ENCODE results near the gene PPP2R5C. TPM values are rescaled to one million over a fixed set of nuclear protein-coding genes. Genes with fewer than 3 reads are reported as not detected.

Gene PPP2R5C
- total and polyA plus RNA-seq, 2 donors (not counting 3 experiments of a cell fraction or from before 2014, with no cell fraction given): 42.6 to 83.6 TPM

DNA sequence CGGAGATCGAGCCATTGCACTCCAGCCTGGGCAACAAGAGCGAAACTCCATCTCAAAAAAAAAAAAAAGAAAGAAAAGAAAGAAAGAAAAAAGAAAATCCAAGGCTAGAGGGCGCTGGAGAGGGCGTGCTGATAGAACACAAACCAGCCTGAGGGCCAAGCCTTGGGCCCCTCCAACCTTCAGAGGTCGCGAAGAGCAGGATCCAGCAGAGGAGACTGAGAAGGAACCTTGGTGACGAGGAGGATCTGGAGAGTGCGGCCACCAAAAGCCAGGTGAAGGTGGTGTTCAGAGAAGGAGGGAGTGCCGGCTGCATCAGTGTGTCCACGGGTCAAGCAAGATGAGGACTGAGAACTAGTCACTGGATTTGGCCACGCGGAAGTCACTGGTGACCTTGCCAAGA is 198.7 kb downstream of the PPP2R5C start:
- no peaks in the 10 kb centered on the region for H4K20me1 ChIP-seq (replicated peaks; ENCODE audit: control insufficient read depth, extremely low read depth, insufficient read depth, low read length)
- TF ChIP-seq, protein P1, sequence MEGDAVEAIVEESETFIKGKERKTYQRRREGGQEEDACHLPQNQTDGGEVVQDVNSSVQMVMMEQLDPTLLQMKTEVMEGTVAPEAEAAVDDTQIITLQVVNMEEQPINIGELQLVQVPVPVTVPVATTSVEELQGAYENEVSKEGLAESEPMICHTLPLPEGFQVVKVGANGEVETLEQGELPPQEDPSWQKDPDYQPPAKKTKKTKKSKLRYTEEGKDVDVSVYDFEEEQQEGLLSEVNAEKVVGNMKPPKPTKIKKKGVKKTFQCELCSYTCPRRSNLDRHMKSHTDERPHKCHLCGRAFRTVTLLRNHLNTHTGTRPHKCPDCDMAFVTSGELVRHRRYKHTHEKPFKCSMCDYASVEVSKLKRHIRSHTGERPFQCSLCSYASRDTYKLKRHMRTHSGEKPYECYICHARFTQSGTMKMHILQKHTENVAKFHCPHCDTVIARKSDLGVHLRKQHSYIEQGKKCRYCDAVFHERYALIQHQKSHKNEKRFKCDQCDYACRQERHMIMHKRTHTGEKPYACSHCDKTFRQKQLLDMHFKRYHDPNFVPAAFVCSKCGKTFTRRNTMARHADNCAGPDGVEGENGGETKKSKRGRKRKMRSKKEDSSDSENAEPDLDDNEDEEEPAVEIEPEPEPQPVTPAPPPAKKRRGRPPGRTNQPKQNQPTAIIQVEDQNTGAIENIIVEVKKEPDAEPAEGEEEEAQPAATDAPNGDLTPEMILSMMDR (IDR thresholded peaks at IDR 0.05; ENCODE audit: extremely low read depth in 1 of 2, insufficient read depth in 1 of 2, low read depth in 1 of 2, low read length in 2 of 2): peak; percentile 33 to 47
- no peak for TF ChIP-seq JUN (IDR thresholded peaks at IDR 0.05; ENCODE audit: borderline replicate concordance, insufficient read depth, insufficient read length, low read depth)
- no peak for TF ChIP-seq EZH2 (IDR thresholded peaks at IDR 0.05; ENCODE audit: borderline replicate concordance, low read depth, low read length, severe bottlenecking)
- DNase-seq (ENCODE audit: low read depth, low spot score) (peak; percentile 42), FAIRE-seq (peak; percentile 78)
- no peak overlapping the region for H3K4me2 ChIP-seq (ENCODE audit: insufficient read depth, low read length)
- no peaks in the 10 kb centered on the region for H3K9me3 ChIP-seq (replicated peaks; ENCODE audit: control insufficient read depth, insufficient read depth, low read length)
- no peaks in the 10 kb centered on the region for H3K9me1 ChIP-seq (replicated peaks; ENCODE audit: control insufficient read depth, extremely low read depth, insufficient read depth, low read length)
- ChIA-PET CTCF (interaction anchor here (0.6 to 8.7 kb wide), 5 partner anchors 24 to 253 kb away, joined by 3 to 124 read pairs (median 5); no protein-coding TSS in a partner anchor), POLR2A (no interaction called here)
- dilution Hi-C loops (cut with MboI; ENCODE audit: extremely low pct_ligation_motif_present, low sequenced_read_pairs) (no loop called here), intact Hi-C loops (cut with micrococcal nuclease) (loop anchor here (1.0 to 5.0 kb wide), 3 partner anchors 127 to 357 kb away; partner anchors contain the start of gene HSP90AA1)
- no TSS peak for BruUV-seq (replicated peaks)
- peaks cover 5% of the 10 kb centered on the region for H3K4me1 ChIP-seq (ENCODE audit: control insufficient read depth, extremely low read depth, insufficient read depth, low read length)
- peak overlapping the region; percentile 4 for H2AFZ ChIP-seq (ENCODE audit: low read depth, low read length)
- no peak overlapping the region for H3K4me3 ChIP-seq (replicated peaks in 1 of 3; ENCODE audit: insufficient read depth in 1 of 3, low read depth in 1 of 3, low read length in 3 of 3)
- peaks cover 8% of the 10 kb centered on the region for H3K79me2 ChIP-seq (ENCODE audit: control insufficient read depth, insufficient read depth, low read length)
- H3K9ac ChIP-seq (replicated peaks; ENCODE audit: extremely low read depth, insufficient read depth, low read length): no peak overlapping the region
- H3K36me3 ChIP-seq (ENCODE audit: control insufficient read depth in 2 of 2, extremely low read depth in 1 of 2, insufficient read depth in 2 of 2, low read length in 2 of 2): no peaks in the 10 kb centered on the region
- H3K27ac ChIP-seq (ENCODE audit: insufficient read depth, low read depth, low read length): no peak overlapping the region
- H3K27me3 ChIP-seq (ENCODE audit: control insufficient read depth in 2 of 2, insufficient read depth in 2 of 2, low read length in 2 of 2): no peaks in the 10 kb centered on the region
